HCT116 (cell line): ENCODE measurements around the gene HES5. TPM values are rescaled to one million over a fixed set of nuclear protein-coding genes. Genes with fewer than 3 reads are reported as not detected.
"Not testable (repeated sequence)": the region's sequence is repeated elsewhere in the genome, so short reads cannot be mapped to it uniquely, and the experiment has no call there.

Experiments used
- ATAC-seq: fragments of 200-7000 bp; cut with Tn5 transposase; 2 replicates; pipeline ENCODE4 v1.9.1; 2020; ENCODE audit warnings: mild to moderate bottlenecking, moderate library complexity
- BruUV-seq: library from RNA; stranded (reverse); fragments of 400-500 nt; replicated peaks from 2 replicates; lab custom pipeline; 2021; lab: Mats Ljungman, UMichigan
- CTCF ChIA-PET: fragments of 300-600 bp; sonication (Branson Sonifier 250); formaldehyde crosslinking; loops from one replicate; lab custom pipeline; 2021; ENCODE audit warnings: antibody characterized with exemption; lab: Charles Lee
- POLR2A ChIA-PET: fragments of 300-600, 350-600 bp; sonication (Branson Sonifier 250); formaldehyde crosslinking; loops from one replicate; lab custom pipeline; 2021; ENCODE audit warnings: antibody characterized with exemption; lab: Charles Lee
- RAD21 ChIA-PET, 2 experiments: fragments of 300-600 bp; sonication (Branson Sonifier 250); formaldehyde crosslinking; loops; one replicate each; lab custom pipeline; 2023; ENCODE audit warnings: low total read pairs in 2 of 2; ENCODE audit not compliant: uncharacterized antibody in 2 of 2, unreplicated experiment in 2 of 2, low non-redundant PET in 1 of 2; lab: Charles Lee
- DNase-seq: peaks from one replicate; pipeline ENCODE4 v3.0.0-alpha.2; 2010; ENCODE audit warnings: low read depth, low spot score
- H2AFZ ChIP-seq: fragments of 200-600 bp; shearing (Covaris generic), sonication (generic); 2 replicates; pipeline ENCODE4 v1.6.1; 2017; ENCODE audit warnings: low read depth, mixed run types, mixed read lengths, antibody characterized with exemption, low read length; ENCODE audit not compliant: poor library complexity, severe bottlenecking
- H3K27ac ChIP-seq: 2 replicates; pipeline ENCODE4 v1.5.1; 2012; ENCODE audit warnings: low read depth, low read length
- H3K27me3 ChIP-seq: fragments of 200-600 bp; sonication (generic); 2 replicates; pipeline ENCODE4 v1.6.1; 2016; ENCODE audit warnings: mixed run types, low read length, mixed read lengths; ENCODE audit not compliant: insufficient read depth
- H3K36me3 ChIP-seq, 2 experiments: fragments of 200-500 bp in 1 of 2; fragments of 200-600 bp in 1 of 2; sonication (Bioruptor generic) in 1 of 2; sonication (generic) in 1 of 2; 2 replicates each; pipeline versions ENCODE4 v1.5.1 to v1.6.1; 2014 to 2016; ENCODE audit warnings: low read length in 2 of 2, inconsistent platforms in 1 of 2, mixed read lengths in 1 of 2, mixed run types in 1 of 2; ENCODE audit not compliant: insufficient read depth in 2 of 2, control insufficient read depth in 1 of 2
- H3K4me1 ChIP-seq, 2 experiments: fragments of 200-600 bp in 1 of 2; sonication (generic) in 1 of 2; 2 replicates each; pipeline versions ENCODE4 v1.5.1 to v1.6.1; 2012 to 2017; ENCODE audit warnings: low read length in 2 of 2, inconsistent platforms in 1 of 2, mild to moderate bottlenecking in 1 of 2, mixed read lengths in 1 of 2, mixed run types in 1 of 2, moderate library complexity in 1 of 2; ENCODE audit not compliant: insufficient read depth in 2 of 2, control insufficient read depth in 1 of 2
- H3K4me2 ChIP-seq: fragments of 200-600 bp; sonication (generic); 2 replicates; pipeline ENCODE4 v1.6.1; 2017; ENCODE audit warnings: mixed run types, low read length, mixed read lengths
- H3K4me3 ChIP-seq, 2 experiments: fragments of 200-600 bp in 1 of 2; sonication (generic) in 1 of 2; replicated peaks in 1 of 2; 2 replicates each; pipeline ENCODE4 v1.5.1; 2011 to 2016; ENCODE audit warnings: low read length in 2 of 2, control low read depth in 1 of 2, low read depth in 1 of 2, mild to moderate bottlenecking in 1 of 2, mixed read lengths in 1 of 2, mixed run types in 1 of 2
- H3K79me2 ChIP-seq: fragments of 200-600 bp; sonication (generic); 2 replicates; pipeline ENCODE4 v1.6.1; 2017; ENCODE audit warnings: mild to moderate bottlenecking, mixed run types, low read length, moderate library complexity, mixed read lengths; ENCODE audit not compliant: insufficient read depth
- H3K9ac ChIP-seq: fragments of 200-600 bp; sonication (generic); 2 replicates; pipeline ENCODE4 v1.6.1; 2016; ENCODE audit warnings: low read length, mixed read lengths
- H3K9me2 ChIP-seq: fragments of 200-600 bp; sonication (generic), shearing (Covaris generic); 2 replicates; pipeline ENCODE4 v1.6.1; 2017; ENCODE audit warnings: mixed run types, mild to moderate bottlenecking, moderate library complexity; ENCODE audit not compliant: insufficient read depth
- H3K9me3 ChIP-seq, 2 experiments: fragments of 200-500 bp in 1 of 2; fragments of 200-600 bp in 1 of 2; sonication (Bioruptor generic) in 1 of 2; sonication (generic) in 1 of 2; 2 replicates each; pipeline ENCODE4 v1.6.1; 2014 to 2017; ENCODE audit warnings: low read length in 2 of 2, mixed read lengths in 2 of 2, inconsistent platforms in 1 of 2, low read depth in 1 of 2, mild to moderate bottlenecking in 1 of 2, mixed run types in 1 of 2, moderate library complexity in 1 of 2; ENCODE audit not compliant: control insufficient read depth in 1 of 2, insufficient read depth in 1 of 2
- H4K20me1 ChIP-seq: fragments of 200-600 bp; sonication (generic), shearing (Covaris generic); 2 replicates; pipeline ENCODE4 v1.6.1; 2017; ENCODE audit warnings: mixed run types, mild to moderate bottlenecking, moderate library complexity; ENCODE audit not compliant: insufficient read depth
- ATF3 ChIP-seq: IDR thresholded peaks from 2 replicates; pipeline ENCODE4 v1.6.1; 2012
- CBX3 ChIP-seq: IDR thresholded peaks from 2 replicates; pipeline ENCODE4 v1.6.1; 2012; ENCODE audit warnings: low read depth
- CTCF ChIP-seq, 3 experiments: fragments of 200-600 bp in 1 of 3; sonication (generic) in 1 of 3; IDR thresholded peaks in 2 of 3; conservative IDR thresholded peaks in 1 of 3; 2 replicates each; pipeline ENCODE4 v1.5.1; 2012 to 2017; ENCODE audit warnings: low read depth in 2 of 3, low read length in 2 of 3, antibody characterized with exemption in 1 of 3, borderline replicate concordance in 1 of 3, control low read depth in 1 of 3, mild to moderate bottlenecking in 1 of 3, mixed read lengths in 1 of 3, mixed run types in 1 of 3, moderate library complexity in 1 of 3; ENCODE audit not compliant: insufficient read depth in 1 of 3
- EZH2 ChIP-seq: fragments of 200-600 bp; sonication (generic); IDR thresholded peaks from 2 replicates; pipeline ENCODE4 v1.6.1; 2017; ENCODE audit warnings: antibody characterized with exemption, mixed run types
- JUND ChIP-seq: IDR thresholded peaks from 2 replicates; pipeline ENCODE4 v1.6.1; 2012
- MAX ChIP-seq: IDR thresholded peaks from 2 replicates; pipeline ENCODE4 v1.6.1; 2012
- POLR2AphosphoS5 ChIP-seq: IDR thresholded peaks from 2 replicates; pipeline ENCODE4 v1.6.1; 2011; ENCODE audit warnings: mild to moderate bottlenecking, low read depth, low read length, moderate library complexity
- RAD21 ChIP-seq: IDR thresholded peaks from 2 replicates; pipeline ENCODE4 v1.6.1; 2012; ENCODE audit warnings: low read depth, mild to moderate bottlenecking
- REST ChIP-seq: IDR thresholded peaks from 2 replicates; pipeline ENCODE4 v1.6.1; 2012; ENCODE audit warnings: low read depth
- SRF ChIP-seq: IDR thresholded peaks from 2 replicates; pipeline ENCODE4 v1.6.1; 2012; ENCODE audit warnings: low read depth
- TCF7L2 ChIP-seq: IDR thresholded peaks from 2 replicates; pipeline ENCODE4 v1.7.0; 2011; ENCODE audit warnings: borderline replicate concordance, inconsistent platforms; ENCODE audit not compliant: insufficient read depth, insufficient read length; ENCODE audit errors: extremely low read depth
- ZBTB33 ChIP-seq: IDR thresholded peaks from 2 replicates; pipeline ENCODE4 v1.6.1; 2011; ENCODE audit warnings: mild to moderate bottlenecking, low read length, moderate library complexity; ENCODE audit not compliant: insufficient replicate concordance; ENCODE audit errors: extremely low read depth
- intact Hi-C: fragments of 100-400 bp; cut with micrococcal nuclease; formaldehyde crosslinking; loops from 2 replicates; pipeline ENCODE4 v1.10.0; 2022
- total RNA-seq: library from RNA; stranded (reverse); gene quantifications from one replicate; pipeline ENCODE4 v1.2.1, GENCODE V29; 2021; ENCODE audit not compliant: unreplicated experiment

Gene HES5
- total RNA-seq, 1 experiment from 2014 or later: not detected

GRCh38 chr1:2553871-2554620 is 24.0 kb upstream of the HES5 start:
- Histone ChIP-seq H3K4me2 (no peak overlapping the region), H3K27ac (no peak overlapping the region), H3K79me2 (no peaks in the 10 kb centered on the region), H4K20me1 (no peaks in the 10 kb centered on the region), H3K36me3 (no peaks in the 10 kb centered on the region), H3K27me3 (no peaks in the 10 kb centered on the region), H3K9me2 (no peaks in the 10 kb centered on the region), H3K4me3 (no peak overlapping the region), H3K9ac (no peak overlapping the region), H3K9me3 (no peaks in the 10 kb centered on the region), H2AFZ (no peak overlapping the region), H3K4me1 (peaks cover 3% of the 10 kb centered on the region in 2 experiments)
- no peak for ATAC-seq
- ChIA-PET POLR2A (no interaction called here), CTCF (no interaction called here), RAD21 (no interaction called here)
- BruUV-seq: no TSS peak
- intact Hi-C loops: no loop called here
- no peak for DNase-seq
- TF ChIP-seq ATF3 (no peak), ZBTB33 (no peak), CTCF (IDR thresholded peaks at IDR 0.05 in 2 of 3, conservative IDR thresholded peaks at IDR 0.05 in 1 of 3; ENCODE audit: borderline replicate concordance in 1 of 3, insufficient read depth in 1 of 3, low read depth in 2 of 3, low read length in 2 of 3) (no peak), SRF (no peak), MAX (no peak), RAD21 (no peak), REST (no peak), POLR2AphosphoS5 (no peak), CBX3 (no peak), TCF7L2 (no peak), EZH2 (no peak), JUND (no peak)

- BruUV-seq, H3K27ac ChIP-seq, H3K4me3 ChIP-seq, H3K4me2 ChIP-seq, RAD21 ChIA-PET, CTCF ChIA-PET, H3K9ac ChIP-seq, H3K9me3 ChIP-seq, H3K27me3 ChIP-seq, H3K36me3 ChIP-seq, intact Hi-C loops, H2AFZ ChIP-seq, ATAC-seq, POLR2A ChIA-PET, H3K79me2 ChIP-seq, DNase-seq, H4K20me1 ChIP-seq, H3K9me2 ChIP-seq: not testable (repeated sequence)
- peaks cover 12% of the 10 kb centered on the region in 2 experiments for H3K4me1 ChIP-seq
Observed at GRCh38 chr1:2553076-2553475, 23.0 kb upstream of the HES5 start.
